DOHH2 (cell line): ENCODE results near the gene IRF2BP2.

Experiments used
- H3F3A ChIP-seq: fragments of 200-600 bp; sonication (generic), shearing (Covaris generic); 2 replicates; pipeline ENCODE4 v1.6.0; 2016; ENCODE audit warnings: antibody characterized with exemption, mild to moderate bottlenecking; ENCODE audit not compliant: control insufficient read depth, insufficient read depth
- H3K27ac ChIP-seq: fragments of 200-600 bp; sonication (generic); 2 replicates; pipeline ENCODE4 v1.5.1; 2014; ENCODE audit warnings: low read depth, mild to moderate bottlenecking, low read length, moderate library complexity
- H3K27me3 ChIP-seq: fragments of 200-600 bp; sonication (generic); 2 replicates; pipeline ENCODE4 v1.6.1; 2014; ENCODE audit warnings: mild to moderate bottlenecking, low read length, mixed read lengths; ENCODE audit not compliant: control insufficient read depth
- H3K36me3 ChIP-seq: fragments of 200-600 bp; sonication (generic); 2 replicates; pipeline ENCODE4 v1.6.1; 2014; ENCODE audit warnings: mild to moderate bottlenecking, low read length, moderate library complexity, mixed read lengths; ENCODE audit not compliant: control insufficient read depth
- H3K4me1 ChIP-seq: fragments of 200-600 bp; sonication (generic); 2 replicates; pipeline ENCODE4 v1.6.1; 2014; ENCODE audit warnings: mild to moderate bottlenecking, low read length, mixed read lengths; ENCODE audit not compliant: control insufficient read depth
- H3K4me2 ChIP-seq: fragments of 200-600 bp; sonication (generic); 2 replicates; pipeline ENCODE4 v1.6.0; 2014; ENCODE audit warnings: mild to moderate bottlenecking, low read length, moderate library complexity
- H3K4me3 ChIP-seq: fragments of 200-600 bp; sonication (generic); 2 replicates; pipeline ENCODE4 v1.5.1; 2014; ENCODE audit warnings: mild to moderate bottlenecking, low read length, mixed read lengths
- H3K79me2 ChIP-seq: fragments of 200-600 bp; sonication (generic); 2 replicates; pipeline ENCODE4 v1.6.1; 2014; ENCODE audit warnings: mild to moderate bottlenecking, low read length, mixed read lengths; ENCODE audit not compliant: control insufficient read depth
- H3K9me2 ChIP-seq: fragments of 200-600 bp; sonication (generic); replicated peaks from 2 replicates; pipeline ENCODE4 v1.6.1; 2014; ENCODE audit warnings: mild to moderate bottlenecking, low read length, mixed read lengths; ENCODE audit not compliant: control insufficient read depth
- H3K9me3 ChIP-seq: fragments of 200-600 bp; sonication (generic); 2 replicates; pipeline ENCODE4 v1.6.1; 2014; ENCODE audit warnings: antibody characterized with exemption, low read length, mixed read lengths; ENCODE audit not compliant: control insufficient read depth, insufficient read depth
- H4K20me1 ChIP-seq: fragments of 200-600 bp; sonication (generic); 2 replicates; pipeline ENCODE4 v1.6.0; 2014; ENCODE audit warnings: low read depth, mild to moderate bottlenecking, antibody characterized with exemption, low read length, moderate library complexity; ENCODE audit not compliant: control insufficient read depth, insufficient read depth
- EZH2phosphoT487 ChIP-seq: fragments of 200-600 bp; sonication (generic); IDR thresholded peaks from 2 replicates; pipeline ENCODE4 v1.6.1; 2017; ENCODE audit warnings: borderline replicate concordance, mild to moderate bottlenecking, antibody characterized with exemption, low read length, moderate library complexity, mixed read lengths
- TF ChIP-seq, protein P1 (sequence below): fragments of 200-600 bp; sonication (generic); IDR thresholded peaks from one replicate; pipeline ENCODE4 v1.5.1; 2014; ENCODE audit warnings: antibody characterized with exemption, mild to moderate bottlenecking, low read depth, low read length; ENCODE audit not compliant: poor library complexity, severe bottlenecking

IRF2BP2 gene

DNA sequence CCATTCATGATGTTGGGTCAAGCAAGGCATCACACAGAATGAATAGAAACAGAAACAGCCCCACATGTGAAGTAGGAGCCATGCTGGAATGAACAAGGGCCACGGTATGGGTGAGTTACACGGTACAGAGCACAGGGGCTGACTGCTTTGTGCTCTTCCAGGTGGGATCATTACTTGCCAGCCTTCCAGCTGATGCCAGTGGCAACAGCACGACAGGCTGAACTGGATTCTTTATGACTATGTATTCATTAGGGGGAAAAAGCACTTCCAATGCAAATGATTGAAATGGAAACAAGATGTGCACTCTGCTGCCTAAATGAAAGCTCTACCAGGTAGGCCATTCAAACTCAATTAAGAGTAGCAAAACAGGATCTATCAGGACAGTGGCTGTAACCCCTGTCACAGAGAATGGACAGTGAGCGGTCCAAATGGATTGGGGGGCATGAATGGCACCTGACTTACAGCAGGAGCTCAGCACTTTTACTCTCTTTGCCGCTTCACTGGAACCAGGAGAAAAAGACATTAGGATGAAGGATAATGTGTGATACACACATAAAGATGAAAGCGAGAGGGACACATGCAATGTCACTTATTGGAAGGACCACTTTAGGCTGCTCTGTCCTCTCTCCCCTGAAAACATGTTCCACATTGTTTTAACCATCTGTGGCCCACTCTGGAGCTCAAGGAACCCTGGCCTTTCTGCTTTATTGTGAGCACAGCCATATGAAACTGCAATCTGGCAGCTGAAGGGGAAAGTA, 23.4 kb upstream of the IRF2BP2 start:
- peaks cover 28% of the 10 kb centered on the region for H3K27me3 ChIP-seq
- H3K36me3 ChIP-seq, result no peaks in the 10 kb centered on the region
- no peaks in the 10 kb centered on the region for H3F3A ChIP-seq
- no peaks in the 10 kb centered on the region for H3K4me1 ChIP-seq
- no peaks in the 10 kb centered on the region for H3K9me2 ChIP-seq
- TF ChIP-seq, protein P1, sequence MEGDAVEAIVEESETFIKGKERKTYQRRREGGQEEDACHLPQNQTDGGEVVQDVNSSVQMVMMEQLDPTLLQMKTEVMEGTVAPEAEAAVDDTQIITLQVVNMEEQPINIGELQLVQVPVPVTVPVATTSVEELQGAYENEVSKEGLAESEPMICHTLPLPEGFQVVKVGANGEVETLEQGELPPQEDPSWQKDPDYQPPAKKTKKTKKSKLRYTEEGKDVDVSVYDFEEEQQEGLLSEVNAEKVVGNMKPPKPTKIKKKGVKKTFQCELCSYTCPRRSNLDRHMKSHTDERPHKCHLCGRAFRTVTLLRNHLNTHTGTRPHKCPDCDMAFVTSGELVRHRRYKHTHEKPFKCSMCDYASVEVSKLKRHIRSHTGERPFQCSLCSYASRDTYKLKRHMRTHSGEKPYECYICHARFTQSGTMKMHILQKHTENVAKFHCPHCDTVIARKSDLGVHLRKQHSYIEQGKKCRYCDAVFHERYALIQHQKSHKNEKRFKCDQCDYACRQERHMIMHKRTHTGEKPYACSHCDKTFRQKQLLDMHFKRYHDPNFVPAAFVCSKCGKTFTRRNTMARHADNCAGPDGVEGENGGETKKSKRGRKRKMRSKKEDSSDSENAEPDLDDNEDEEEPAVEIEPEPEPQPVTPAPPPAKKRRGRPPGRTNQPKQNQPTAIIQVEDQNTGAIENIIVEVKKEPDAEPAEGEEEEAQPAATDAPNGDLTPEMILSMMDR, result no peak
- TF ChIP-seq EZH2phosphoT487, result no peak
- no peaks in the 10 kb centered on the region; the same call in 1 of the 2 replicates for H4K20me1 ChIP-seq
- H3K9me3 ChIP-seq, result no peaks in the 10 kb centered on the region
- no peak overlapping the region for H3K4me3 ChIP-seq
- no peak overlapping the region for H3K27ac ChIP-seq
- no peak overlapping the region for H3K4me2 ChIP-seq
- no peaks in the 10 kb centered on the region for H3K79me2 ChIP-seq

DNA sequence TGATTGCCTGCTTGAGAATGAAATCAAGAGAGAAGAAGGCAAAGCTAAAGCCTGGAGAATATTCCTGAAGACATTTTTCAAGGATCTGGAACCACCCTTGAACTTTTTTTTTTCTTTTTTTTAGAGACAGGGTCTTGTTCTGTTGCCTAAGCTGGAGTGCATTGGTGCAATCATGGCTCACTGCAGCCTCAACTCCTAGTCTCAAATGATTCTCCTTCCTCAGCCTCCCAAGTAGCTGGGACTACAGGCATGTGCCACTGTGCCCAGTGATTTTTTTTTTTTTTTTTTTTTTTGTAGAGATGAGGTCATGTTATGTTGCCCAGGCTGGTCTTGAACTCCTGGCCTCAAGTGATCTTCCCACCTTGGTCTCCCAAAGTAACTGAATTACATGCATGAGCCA, 22.2 kb upstream of the IRF2BP2 start:
- no peak overlapping the region for H3K4me3 ChIP-seq
- H3K36me3 ChIP-seq, result no peaks in the 10 kb centered on the region
- H3F3A ChIP-seq, result no peaks in the 10 kb centered on the region
- H3K27ac ChIP-seq, result no peak overlapping the region
- H3K4me2 ChIP-seq, result no peak overlapping the region
- H3K27me3 ChIP-seq, result peaks cover 40% of the 10 kb centered on the region
- TF ChIP-seq, protein P1, result no peak
- TF ChIP-seq EZH2phosphoT487, result no peak
- H3K9me3 ChIP-seq, result no peaks in the 10 kb centered on the region
- no peaks in the 10 kb centered on the region; the same call in 1 of the 2 replicates for H4K20me1 ChIP-seq
- H3K4me1 ChIP-seq, result no peaks in the 10 kb centered on the region
- H3K79me2 ChIP-seq, result no peaks in the 10 kb centered on the region
- no peaks in the 10 kb centered on the region for H3K9me2 ChIP-seq

GRCh38 chr1:234631721-234632125, 21.7 kb upstream of the IRF2BP2 start:
- TF ChIP-seq, protein P1, result no peak
- no peak for TF ChIP-seq EZH2phosphoT487
- H3F3A ChIP-seq, result no peaks in the 10 kb centered on the region
- H3K9me3 ChIP-seq, result no peaks in the 10 kb centered on the region
- no peaks in the 10 kb centered on the region for H3K79me2 ChIP-seq
- H3K27me3 ChIP-seq, result peaks cover 42% of the 10 kb centered on the region
- no peaks in the 10 kb centered on the region for H3K4me1 ChIP-seq
- no peaks in the 10 kb centered on the region for H3K36me3 ChIP-seq
- H4K20me1 ChIP-seq, result no peaks in the 10 kb centered on the region; the same call in 1 of the 2 replicates
- no peaks in the 10 kb centered on the region for H3K9me2 ChIP-seq
- H3K27ac ChIP-seq, result no peak overlapping the region
- H3K4me3 ChIP-seq, result no peak overlapping the region
- H3K4me2 ChIP-seq, result no peak overlapping the region
